ENCODE data around the gene SMIM14. TPM values are rescaled to one million over a fixed set of nuclear protein-coding genes. Genes with fewer than 3 reads are reported as not detected.

SMIM14 gene
- total RNA-seq, 1 experiment from 2014 or later, result 32.3 TPM

DNA sequence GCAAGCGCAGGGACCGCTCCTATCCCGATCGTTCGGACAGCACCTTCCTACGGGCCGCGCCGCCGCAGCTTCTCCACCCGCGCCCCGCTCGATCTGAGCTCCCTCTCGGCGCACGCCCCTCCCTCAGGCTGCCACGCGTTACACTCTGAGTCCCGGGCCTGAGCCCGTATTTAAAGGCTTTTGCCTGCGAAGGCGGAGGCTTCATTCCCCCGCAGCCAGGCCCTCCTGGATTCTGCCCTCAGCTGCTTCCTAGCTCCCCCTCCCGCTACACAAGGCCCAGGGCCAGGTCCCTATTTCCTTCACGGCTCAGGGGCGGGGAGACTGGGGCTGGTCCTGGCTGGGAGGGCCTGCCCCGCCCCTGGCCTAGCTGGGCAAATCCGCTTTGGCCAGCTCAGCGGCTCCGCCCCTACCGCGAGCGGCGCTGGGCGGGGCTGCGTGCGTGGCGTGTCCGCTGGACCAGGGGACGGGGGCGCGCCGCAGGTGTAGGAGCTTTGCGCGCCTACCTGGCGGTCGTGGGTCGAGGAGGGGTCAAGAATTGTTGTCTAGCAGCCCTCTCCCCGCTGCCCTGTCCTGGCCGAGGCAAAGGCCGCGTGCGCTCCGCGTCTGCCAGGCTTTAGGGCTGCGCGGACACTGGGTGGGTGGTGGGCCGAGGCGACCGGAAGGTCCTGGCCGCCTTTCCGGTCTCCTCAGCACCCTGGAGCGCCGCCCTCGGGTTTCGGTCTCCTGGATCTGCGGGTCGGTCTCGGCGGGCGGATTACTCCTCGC lies 111.2 kb downstream of the SMIM14 start, which contains the start of gene UGDH (continued):
- no peak for TF ChIP-seq PRRX2 (CRISPR knock-in tag; IDR thresholded peaks at IDR 0.05)
- no peak for TF ChIP-seq ZNF263 (CRISPR knock-in tag; IDR thresholded peaks at IDR 0.05; ENCODE audit: low read depth)
- TF ChIP-seq EMX1 (CRISPR knock-in tag; IDR thresholded peaks at IDR 0.05), result no peak
- TF ChIP-seq, protein P1, sequence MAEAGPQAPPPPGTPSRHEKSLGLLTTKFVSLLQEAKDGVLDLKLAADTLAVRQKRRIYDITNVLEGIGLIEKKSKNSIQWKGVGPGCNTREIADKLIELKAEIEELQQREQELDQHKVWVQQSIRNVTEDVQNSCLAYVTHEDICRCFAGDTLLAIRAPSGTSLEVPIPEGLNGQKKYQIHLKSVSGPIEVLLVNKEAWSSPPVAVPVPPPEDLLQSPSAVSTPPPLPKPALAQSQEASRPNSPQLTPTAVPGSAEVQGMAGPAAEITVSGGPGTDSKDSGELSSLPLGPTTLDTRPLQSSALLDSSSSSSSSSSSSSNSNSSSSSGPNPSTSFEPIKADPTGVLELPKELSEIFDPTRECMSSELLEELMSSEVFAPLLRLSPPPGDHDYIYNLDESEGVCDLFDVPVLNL (CRISPR knock-in tag; IDR thresholded peaks at IDR 0.05; ENCODE audit: borderline replicate concordance, low read depth), result no peak

GRCh38 chr4:39526765-39527295 lies 111.8 kb downstream of the SMIM14 start:
- Mint-ChIP-seq H3K4me3 (peak overlapping the region; percentile 99), H3K4me1 (peaks cover 22% of the 10 kb centered on the region), H3K27me3 (ENCODE audit: low read depth) (peaks cover 9% of the 10 kb centered on the region), H3K27ac (peak overlapping the region; percentile 96), H3K9me3 (peaks cover 19% of the 10 kb centered on the region), H3K36me3 (peaks cover 34% of the 10 kb centered on the region)
- ChIA-PET CTCF (interaction anchor here (0.7 to 2.0 kb wide), 6 partner anchors 16 to 330 kb away, joined by 3 to 11 read pairs (median 4); partner anchors contain the start of genes SMIM14 and UBE2K), POLR2A (interaction anchor here (0.6 to 1.3 kb wide), 10 partner anchors 16 to 1224 kb away, joined by 3 to 43 read pairs (median 4); partner anchors contain the start of genes LIAS, RPL9, SMIM14 and UBE2K)
- no peak for DNase-seq (ENCODE audit: low spot score)
- ATAC-seq, result peak; percentile 57
- 0 out of 2 replicates have a peak, but pooled peaks have one; percentile 42 for TF ChIP-seq ZNF317 (CRISPR knock-in tag; IDR thresholded peaks at IDR 0.05; ENCODE audit: borderline replicate concordance, low read depth)
- TF ChIP-seq, protein P2, sequence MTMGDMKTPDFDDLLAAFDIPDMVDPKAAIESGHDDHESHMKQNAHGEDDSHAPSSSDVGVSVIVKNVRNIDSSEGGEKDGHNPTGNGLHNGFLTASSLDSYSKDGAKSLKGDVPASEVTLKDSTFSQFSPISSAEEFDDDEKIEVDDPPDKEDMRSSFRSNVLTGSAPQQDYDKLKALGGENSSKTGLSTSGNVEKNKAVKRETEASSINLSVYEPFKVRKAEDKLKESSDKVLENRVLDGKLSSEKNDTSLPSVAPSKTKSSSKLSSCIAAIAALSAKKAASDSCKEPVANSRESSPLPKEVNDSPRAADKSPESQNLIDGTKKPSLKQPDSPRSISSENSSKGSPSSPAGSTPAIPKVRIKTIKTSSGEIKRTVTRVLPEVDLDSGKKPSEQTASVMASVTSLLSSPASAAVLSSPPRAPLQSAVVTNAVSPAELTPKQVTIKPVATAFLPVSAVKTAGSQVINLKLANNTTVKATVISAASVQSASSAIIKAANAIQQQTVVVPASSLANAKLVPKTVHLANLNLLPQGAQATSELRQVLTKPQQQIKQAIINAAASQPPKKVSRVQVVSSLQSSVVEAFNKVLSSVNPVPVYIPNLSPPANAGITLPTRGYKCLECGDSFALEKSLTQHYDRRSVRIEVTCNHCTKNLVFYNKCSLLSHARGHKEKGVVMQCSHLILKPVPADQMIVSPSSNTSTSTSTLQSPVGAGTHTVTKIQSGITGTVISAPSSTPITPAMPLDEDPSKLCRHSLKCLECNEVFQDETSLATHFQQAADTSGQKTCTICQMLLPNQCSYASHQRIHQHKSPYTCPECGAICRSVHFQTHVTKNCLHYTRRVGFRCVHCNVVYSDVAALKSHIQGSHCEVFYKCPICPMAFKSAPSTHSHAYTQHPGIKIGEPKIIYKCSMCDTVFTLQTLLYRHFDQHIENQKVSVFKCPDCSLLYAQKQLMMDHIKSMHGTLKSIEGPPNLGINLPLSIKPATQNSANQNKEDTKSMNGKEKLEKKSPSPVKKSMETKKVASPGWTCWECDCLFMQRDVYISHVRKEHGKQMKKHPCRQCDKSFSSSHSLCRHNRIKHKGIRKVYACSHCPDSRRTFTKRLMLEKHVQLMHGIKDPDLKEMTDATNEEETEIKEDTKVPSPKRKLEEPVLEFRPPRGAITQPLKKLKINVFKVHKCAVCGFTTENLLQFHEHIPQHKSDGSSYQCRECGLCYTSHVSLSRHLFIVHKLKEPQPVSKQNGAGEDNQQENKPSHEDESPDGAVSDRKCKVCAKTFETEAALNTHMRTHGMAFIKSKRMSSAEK (CRISPR knock-in tag; IDR thresholded peaks at IDR 0.05; ENCODE audit: borderline replicate concordance), result no peak
- 0 out of 2 replicates have a peak, but pooled peaks have one; percentile 5 for TF ChIP-seq ARID4B (CRISPR knock-in tag; IDR thresholded peaks at IDR 0.05; ENCODE audit: borderline replicate concordance)
- TF ChIP-seq OVOL2 (CRISPR knock-in tag; IDR thresholded peaks at IDR 0.05; ENCODE audit: borderline replicate concordance), result no peak
- no peak for TF ChIP-seq ZNF138 (CRISPR knock-in tag; conservative IDR thresholded peaks at IDR 0.05)
- 0 out of 2 replicates have a peak, but pooled peaks have one; percentile 3 for TF ChIP-seq FOXP1 (CRISPR knock-in tag; IDR thresholded peaks at IDR 0.05; ENCODE audit: borderline replicate concordance)
- TF ChIP-seq FOXP4 (CRISPR knock-in tag; IDR thresholded peaks at IDR 0.05), result peak; percentile 63; the same call in 1 of the 2 replicates
- TF ChIP-seq MYBL2 (CRISPR knock-in tag; IDR thresholded peaks at IDR 0.05), result no peak
- no peak for TF ChIP-seq RELA (CRISPR knock-in tag; IDR thresholded peaks at IDR 0.05; ENCODE audit: borderline replicate concordance)

Data from WTC11 (cell line).